Heart right ventricle (tissue), 16 donors: ENCODE results near the gene PDE11A. TPM values are rescaled to one million over a fixed set of nuclear protein-coding genes. Genes with fewer than 3 reads are reported as not detected.

Experiments used
- ATAC-seq, 8 donors: fragments of 200-7000 bp; cut with Tn5 transposase; one replicate each; pipeline ENCODE4 v1.9.1; 2020; ENCODE audit warnings: mild to moderate bottlenecking in 8 of 8, moderate library complexity in 8 of 8, moderate number of reproducible peaks in 1 of 8
- DNase-seq, 2 donors: peaks; one replicate each; pipeline ENCODE4 v3.0.0-alpha.2; 2020
- H3K27ac ChIP-seq, 10 donors: fragments of 200-600 bp; sonication (generic) in 2 of 10; one replicate each; pipeline versions ENCODE4 v1.5.0 to v1.8.0; 2020 to 2022; ENCODE audit warnings: mild to moderate bottlenecking in 3 of 10
- H3K27me3 ChIP-seq, 7 donors: fragments of 200-600 bp; one replicate each; pipeline ENCODE4 v1.8.0; 2021 to 2022; ENCODE audit warnings: mild to moderate bottlenecking in 2 of 7
- H3K36me3 ChIP-seq, 9 donors: fragments of 200-600 bp; sonication (generic) in 1 of 9; one replicate each; pipeline versions ENCODE4 v1.5.0 to v1.8.0; 2020 to 2022; ENCODE audit warnings: mild to moderate bottlenecking in 2 of 9
- H3K4me1 ChIP-seq, 9 donors: fragments of 200-600 bp; sonication (generic) in 1 of 9; one replicate each; pipeline versions ENCODE4 v1.5.0 to v1.8.0; 2020 to 2022; ENCODE audit warnings: mild to moderate bottlenecking in 4 of 9
- H3K4me3 ChIP-seq, 10 donors: fragments of 200-600 bp; sonication (generic) in 2 of 10; one replicate each; pipeline versions ENCODE4 v1.5.0 to v1.8.0; 2020 to 2022; ENCODE audit warnings: mild to moderate bottlenecking in 7 of 10, moderate library complexity in 2 of 10
- H3K9me3 ChIP-seq, 11 donors: fragments of 200-600 bp in 10 of 11; sonication (generic) in 2 of 11; one replicate each; pipeline versions ENCODE4 v1.5.0 to v1.8.0; 2013 to 2022; ENCODE audit warnings: mild to moderate bottlenecking in 2 of 11, control low read depth in 1 of 11, moderate library complexity in 1 of 11
- CTCF ChIP-seq, 9 donors: fragments of 200-600 bp; sonication (generic) in 2 of 9; IDR thresholded peaks; one replicate each; pipeline versions ENCODE4 v1.5.0 to v1.8.0; 2021 to 2022; ENCODE audit warnings: antibody characterized with exemption in 9 of 9, mild to moderate bottlenecking in 5 of 9, moderate library complexity in 1 of 9
- WGBS, 2 donors: extraction: QIAGEN DNeasy Blood & Tissue Kit; methylation state at CpG; one replicate each; pipeline ENCODE4 v1.1.7; 2013; ENCODE audit warnings: inconsistent platforms in 1 of 2; 5-methylcytosine and 5-hydroxymethylcytosine counted together
- intact Hi-C, 10 donors: fragments of 100-400 bp; cut with DNase I; formaldehyde crosslinking; loops; one replicate each; pipeline versions ENCODE4 v1.11.1 to v1.14.2; 2022
- polyA plus RNA-seq, 2 donors: library from polyadenylated mRNA; stranded (reverse); fragments of 200-250 nt; gene quantifications; one replicate each; pipeline ENCODE4 v1.2.3, GENCODE V29; 2013
- total RNA-seq, 10 donors: library from RNA; stranded (reverse); fragmentation: NEBNext Ultra II Directional in 3 of 10; extraction: Animal tissue kit (Norgen Biotek cat#: 25700) in 3 of 10; gene quantifications; one replicate each; pipeline versions ENCODE4 v1.2.1 to v1.2.4, GENCODE V29; 2021 to 2023
- donor health status: Arrhythmogenic right ventricular cardiomyopathy.
- donor health status: ischemic (EF 13 %, LVEDD 7.1; RV severe dilation, severe dysfunction).
- donor health status: healthy with polysubstance abuse.
- donor health status: DM: no; HTN: yes; CAD: no.
- donor health status: DM: no; HTN: no; CAD: no.
- donor health status: ischemic (EF 25% LVEDD 6.9; RV normal size, moderate dysfunction).
- donor health status: ischemic (EF 25% LVEDD 5.7; RV mildly dilated, moderate dysfunction).
- donor health status: healthy.
- donor health status: DM: yes; HTN: yes; CAD: no.
- donor health status: Ischemic cardiomyopathy.
- donor health status: ischemic (EF 35%, LVEDD 5.7; RV mildly dilated, moderate dysfunction).
- donor health status: nonischemic (EF 11% LVEDD 7.7; RV severe dilation, severe dysfunction).
- donor health status: DM: yes; HTN: yes; CAD: no.
- donor health status: PGD.
- donor health status: ischemic (EF 29% LVEDD 5.4; RV normal size, mild dysfunction).
- donor health status: nonischemic (EF 23%, LVEDD 6.1; RV moderate dilation, normal function).

Gene PDE11A
- total and polyA plus RNA-seq, 12 donors, result 0.12 to 6.4 (median 1.1) TPM

GRCh38 chr2:177592945-177593344, 479.6 kb downstream of the PDE11A start:
- no peak for TF ChIP-seq CTCF (IDR thresholded peaks at IDR 0.05)
- DNase-seq (no peak), ATAC-seq (no peak)
- Histone ChIP-seq H3K27me3 (no peaks in the 10 kb centered on the region), H3K27ac (no peak overlapping the region), H3K9me3 (no peaks in the 10 kb centered on the region), H3K4me1 (peaks cover 0 to 8% (median 5%) of the 10 kb centered on the region in 9 donors), H3K4me3 (no peak overlapping the region), H3K36me3 (no peaks in the 10 kb centered on the region)
- intact Hi-C loops, result loop anchor here in 1 of 10 donors (10.0 kb wide), 1 partner anchor 98 kb away; no protein-coding TSS in a partner anchor

GRCh38 chr2:177592397-177592796, 480.2 kb downstream of the PDE11A start:
- no peaks in the 10 kb centered on the region for H3K27me3 ChIP-seq
- H3K4me1 ChIP-seq, result peaks cover 0 to 3% (median 0%) of the 10 kb centered on the region in 9 donors
- intact Hi-C loops, result loop anchor here in 1 of 10 donors (10.0 kb wide), 1 partner anchor 98 kb away; no protein-coding TSS in a partner anchor
- no peak overlapping the region for H3K4me3 ChIP-seq
- H3K9me3 ChIP-seq, result no peaks in the 10 kb centered on the region
- no peak overlapping the region for H3K27ac ChIP-seq
- ATAC-seq (no peak), DNase-seq (no peak)
- TF ChIP-seq CTCF (IDR thresholded peaks at IDR 0.05), result no peak
- 92 to 94% methylated on average over 2 of the region's 2 CpGs for WGBS, 2 donors
- H3K36me3 ChIP-seq, result no peaks in the 10 kb centered on the region

- ATAC-seq (no peak), DNase-seq (no peak)
- peaks cover 0 to 13% (median 0%) of the 10 kb centered on the region in 9 donors for H3K4me1 ChIP-seq
- no peak overlapping the region for H3K4me3 ChIP-seq
- H3K9me3 ChIP-seq, result no peaks in the 10 kb centered on the region
- H3K27me3 ChIP-seq, result no peaks in the 10 kb centered on the region
- intact Hi-C loops, result no loop called here
- H3K36me3 ChIP-seq, result no peaks in the 10 kb centered on the region
- 46 to 65% methylated on average over 1 of the region's 1 CpG for WGBS, 2 donors
- TF ChIP-seq CTCF (IDR thresholded peaks at IDR 0.05), result no peak
- H3K27ac ChIP-seq, result no peak overlapping the region
Measured at GRCh38 chr2:177589186-177589585, 483.4 kb downstream of the PDE11A start.

- ATAC-seq, result no peak
- no peak for TF ChIP-seq CTCF (IDR thresholded peaks at IDR 0.05)
- 64 to 70% methylated on average over 3 of the region's 3 CpGs for WGBS, 2 donors
- Histone ChIP-seq H3K9me3 (no peaks in the 10 kb centered on the region), H3K4me3 (no peak overlapping the region), H3K4me1 (peaks cover 0 to 13% (median 0%) of the 10 kb centered on the region in 9 donors), H3K27me3 (no peaks in the 10 kb centered on the region), H3K36me3 (no peaks in the 10 kb centered on the region), H3K27ac (no peak overlapping the region)
- intact Hi-C loops, result no loop called here
- no peak for DNase-seq
Measured at GRCh38 chr2:177588671-177589070, 483.9 kb downstream of the PDE11A start.
